Vagina (tissue), 2 donors: ENCODE measurements around the gene FRS3.

Source experiments
- POLR2AphosphoS5 ChIP-seq, 2 donors: sonication (generic); formaldehyde crosslinking; IDR thresholded peaks; one replicate each; pipeline ENCODE4 v1.9.0; 2017; ENCODE audit warnings: antibody characterized with exemption in 2 of 2, mild to moderate bottlenecking in 2 of 2, low read depth in 1 of 2; ENCODE audit not compliant: insufficient read depth in 1 of 2
- TF ChIP-seq, protein P1 (sequence below), 3 experiments: fragments of 450-650 bp in 2 of 3; fragments of 200-600 bp in 1 of 3; sonication (generic) in 1 of 3; IDR thresholded peaks; one replicate each; pipeline ENCODE4 v1.5.1; 2017 to 2019; ENCODE audit warnings: antibody characterized with exemption in 3 of 3, mild to moderate bottlenecking in 2 of 3, moderate library complexity in 2 of 3

DNA sequence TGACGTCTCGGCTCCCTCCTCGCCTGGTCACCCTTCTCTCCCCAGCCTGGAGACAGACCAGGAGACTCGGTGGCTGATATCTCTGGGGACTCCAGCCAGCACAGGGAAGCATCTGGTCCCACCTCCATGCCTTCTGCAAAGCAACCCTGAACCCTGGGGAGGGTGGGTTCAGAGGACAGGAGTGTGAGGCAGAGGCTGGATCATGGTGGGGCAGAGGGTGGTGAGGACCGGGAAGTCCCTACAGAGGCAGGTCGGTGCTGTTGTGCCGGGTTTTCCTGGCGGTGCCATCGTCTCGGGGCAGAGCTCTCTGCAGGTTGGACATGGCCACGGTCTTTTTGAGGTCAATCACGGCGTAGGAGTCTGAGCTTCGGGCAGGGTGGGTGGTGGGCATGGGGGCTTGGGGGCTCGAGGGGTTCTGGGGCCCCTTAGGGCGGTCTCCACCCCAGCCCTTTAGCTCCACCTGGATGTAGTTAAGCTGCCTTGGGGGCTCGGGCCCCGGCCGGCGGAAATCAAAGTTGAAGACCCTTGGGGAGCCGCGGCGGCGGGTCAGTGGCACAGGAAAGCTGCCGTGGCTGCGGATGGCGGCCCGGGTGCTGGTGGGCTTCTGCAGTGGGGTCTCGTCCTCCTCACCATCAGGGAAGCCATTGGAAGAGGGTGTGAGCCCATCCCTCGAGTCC is 9.2 kb downstream of the FRS3 start:
- TF ChIP-seq, protein P1, sequence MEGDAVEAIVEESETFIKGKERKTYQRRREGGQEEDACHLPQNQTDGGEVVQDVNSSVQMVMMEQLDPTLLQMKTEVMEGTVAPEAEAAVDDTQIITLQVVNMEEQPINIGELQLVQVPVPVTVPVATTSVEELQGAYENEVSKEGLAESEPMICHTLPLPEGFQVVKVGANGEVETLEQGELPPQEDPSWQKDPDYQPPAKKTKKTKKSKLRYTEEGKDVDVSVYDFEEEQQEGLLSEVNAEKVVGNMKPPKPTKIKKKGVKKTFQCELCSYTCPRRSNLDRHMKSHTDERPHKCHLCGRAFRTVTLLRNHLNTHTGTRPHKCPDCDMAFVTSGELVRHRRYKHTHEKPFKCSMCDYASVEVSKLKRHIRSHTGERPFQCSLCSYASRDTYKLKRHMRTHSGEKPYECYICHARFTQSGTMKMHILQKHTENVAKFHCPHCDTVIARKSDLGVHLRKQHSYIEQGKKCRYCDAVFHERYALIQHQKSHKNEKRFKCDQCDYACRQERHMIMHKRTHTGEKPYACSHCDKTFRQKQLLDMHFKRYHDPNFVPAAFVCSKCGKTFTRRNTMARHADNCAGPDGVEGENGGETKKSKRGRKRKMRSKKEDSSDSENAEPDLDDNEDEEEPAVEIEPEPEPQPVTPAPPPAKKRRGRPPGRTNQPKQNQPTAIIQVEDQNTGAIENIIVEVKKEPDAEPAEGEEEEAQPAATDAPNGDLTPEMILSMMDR (IDR thresholded peaks at IDR 0.05) = no peak
- TF ChIP-seq POLR2AphosphoS5 (IDR thresholded peaks at IDR 0.05; ENCODE audit: insufficient read depth in 1 of 2, low read depth in 1 of 2) = no peak
